Measurements from ENCODE around the gene CLEC14A. TPM values are rescaled to one million over a fixed set of nuclear protein-coding genes. Genes with fewer than 3 reads are reported as not detected.

Gene CLEC14A
- total RNA-seq, 1 donor, result not detected

GRCh38 chr14:38291681-38292467 lies 36.0 kb upstream of the CLEC14A start:
- Histone ChIP-seq H3K4me3 (ENCODE audit: insufficient read depth, low read length) (no peak overlapping the region), H3K9me3 (ENCODE audit: low read depth, low read length) (peaks cover 3% of the 10 kb centered on the region), H3K79me2 (ENCODE audit: insufficient read depth, low read length) (no peaks in the 10 kb centered on the region), H4K20me1 (ENCODE audit: insufficient read depth, low read length) (no peaks in the 10 kb centered on the region), H3K36me3 (ENCODE audit: insufficient read depth, low read length) (no peaks in the 10 kb centered on the region), H3K4me1 (ENCODE audit: insufficient read depth, low read length) (no peaks in the 10 kb centered on the region), H3K27me3 (ENCODE audit: insufficient read depth, low read length) (no peaks in the 10 kb centered on the region), H2AFZ (ENCODE audit: low read length) (no peak overlapping the region), H3K4me2 (ENCODE audit: insufficient read depth, low read length) (no peak overlapping the region), H3K27ac (ENCODE audit: low read depth, low read length) (peak overlapping the region; percentile 56)
- DNase-seq (ENCODE audit: insufficient read length, low spot score, missing footprints), result no peak
- TF ChIP-seq CTCF (IDR thresholded peaks at IDR 0.05; ENCODE audit: extremely low read depth, low read depth, low read length), result no peak

- H3K9me3 ChIP-seq (ENCODE audit: low read depth, low read length), result no peaks in the 10 kb centered on the region
- H2AFZ ChIP-seq (ENCODE audit: low read length), result no peak overlapping the region
- H3K4me3 ChIP-seq (ENCODE audit: insufficient read depth, low read length), result no peak overlapping the region
- DNase-seq (ENCODE audit: insufficient read length, low spot score, missing footprints), result no peak
- no peaks in the 10 kb centered on the region for H3K4me1 ChIP-seq (ENCODE audit: insufficient read depth, low read length)
- peak overlapping the region; percentile 56 for H3K27ac ChIP-seq (ENCODE audit: low read depth, low read length)
- no peak for TF ChIP-seq CTCF (IDR thresholded peaks at IDR 0.05; ENCODE audit: extremely low read depth, low read depth, low read length)
- no peak overlapping the region for H3K4me2 ChIP-seq (ENCODE audit: insufficient read depth, low read length)
- H3K27me3 ChIP-seq (ENCODE audit: insufficient read depth, low read length), result no peaks in the 10 kb centered on the region
- H4K20me1 ChIP-seq (ENCODE audit: insufficient read depth, low read length), result no peaks in the 10 kb centered on the region
- no peaks in the 10 kb centered on the region for H3K79me2 ChIP-seq (ENCODE audit: insufficient read depth, low read length)
- no peaks in the 10 kb centered on the region for H3K36me3 ChIP-seq (ENCODE audit: insufficient read depth, low read length)
These were observed 34.8 kb upstream of the CLEC14A start for GRCh38 chr14:38290601-38291188.

DNA sequence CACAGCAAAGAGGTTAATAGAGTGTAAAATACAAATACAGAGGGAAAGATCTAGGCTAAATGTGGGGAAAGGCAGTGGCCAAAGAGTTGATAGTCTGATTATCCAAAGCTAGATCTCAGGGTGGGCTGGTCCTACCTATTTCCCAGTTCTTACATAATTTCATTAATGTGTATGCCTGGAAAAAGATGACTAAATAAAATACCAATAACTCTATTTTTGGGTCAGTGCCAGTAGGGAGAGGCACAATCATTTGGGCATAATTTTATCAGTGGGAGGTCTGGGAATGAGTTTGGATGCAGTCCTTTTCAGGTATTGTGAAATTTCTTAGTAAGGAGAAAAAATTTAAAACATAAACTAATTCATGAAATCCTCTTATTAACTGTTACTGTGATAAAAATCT lies 30.6 kb upstream of the CLEC14A start:
- Histone ChIP-seq H3K27me3 (ENCODE audit: insufficient read depth, low read length) (no peaks in the 10 kb centered on the region), H3K27ac (ENCODE audit: low read depth, low read length) (no peak overlapping the region), H3K9me3 (ENCODE audit: low read depth, low read length) (no peaks in the 10 kb centered on the region), H3K79me2 (ENCODE audit: insufficient read depth, low read length) (no peaks in the 10 kb centered on the region), H3K4me2 (ENCODE audit: insufficient read depth, low read length) (no peak overlapping the region), H3K4me3 (ENCODE audit: insufficient read depth, low read length) (no peak overlapping the region), H3K36me3 (ENCODE audit: insufficient read depth, low read length) (no peaks in the 10 kb centered on the region), H4K20me1 (ENCODE audit: insufficient read depth, low read length) (no peaks in the 10 kb centered on the region), H3K4me1 (ENCODE audit: insufficient read depth, low read length) (no peaks in the 10 kb centered on the region), H2AFZ (ENCODE audit: low read length) (no peak overlapping the region)
- no peak for DNase-seq (ENCODE audit: insufficient read length, low spot score, missing footprints)
- no peak for TF ChIP-seq CTCF (IDR thresholded peaks at IDR 0.05; ENCODE audit: extremely low read depth, low read depth, low read length)

- no peak overlapping the region for H2AFZ ChIP-seq (ENCODE audit: low read length)
- no peak overlapping the region for H3K4me2 ChIP-seq (ENCODE audit: insufficient read depth, low read length)
- no peak for DNase-seq (ENCODE audit: insufficient read length, low spot score, missing footprints)
- H3K27ac ChIP-seq (ENCODE audit: low read depth, low read length), result no peak overlapping the region
- no peaks in the 10 kb centered on the region for H3K27me3 ChIP-seq (ENCODE audit: insufficient read depth, low read length)
- H3K4me1 ChIP-seq (ENCODE audit: insufficient read depth, low read length), result no peaks in the 10 kb centered on the region
- no peak overlapping the region for H3K4me3 ChIP-seq (ENCODE audit: insufficient read depth, low read length)
- H3K36me3 ChIP-seq (ENCODE audit: insufficient read depth, low read length), result no peaks in the 10 kb centered on the region
- no peaks in the 10 kb centered on the region for H3K79me2 ChIP-seq (ENCODE audit: insufficient read depth, low read length)
- no peak for TF ChIP-seq CTCF (IDR thresholded peaks at IDR 0.05; ENCODE audit: extremely low read depth, low read depth, low read length)
- no peaks in the 10 kb centered on the region for H3K9me3 ChIP-seq (ENCODE audit: low read depth, low read length)
- no peaks in the 10 kb centered on the region for H4K20me1 ChIP-seq (ENCODE audit: insufficient read depth, low read length)
These were observed 30.1 kb upstream of the CLEC14A start for GRCh38 chr14:38285962-38286361.
